ENCODE data around the gene TRMT112.
"Not testable (repeated sequence)": the region's sequence is repeated elsewhere in the genome, so short reads cannot be mapped to it uniquely, and the experiment has no call there.

The TRMT112 gene

GRCh38 chr11:64331569-64332371 lies 14.4 kb upstream of the TRMT112 start:
- peak; percentile 36 for DNase-seq (ENCODE audit: low read depth, low spot score)

- DNase-seq (ENCODE audit: low read depth, low spot score), result no peak
Observed at GRCh38 chr11:64330888-64331287, 13.5 kb upstream of the TRMT112 start.

DNA sequence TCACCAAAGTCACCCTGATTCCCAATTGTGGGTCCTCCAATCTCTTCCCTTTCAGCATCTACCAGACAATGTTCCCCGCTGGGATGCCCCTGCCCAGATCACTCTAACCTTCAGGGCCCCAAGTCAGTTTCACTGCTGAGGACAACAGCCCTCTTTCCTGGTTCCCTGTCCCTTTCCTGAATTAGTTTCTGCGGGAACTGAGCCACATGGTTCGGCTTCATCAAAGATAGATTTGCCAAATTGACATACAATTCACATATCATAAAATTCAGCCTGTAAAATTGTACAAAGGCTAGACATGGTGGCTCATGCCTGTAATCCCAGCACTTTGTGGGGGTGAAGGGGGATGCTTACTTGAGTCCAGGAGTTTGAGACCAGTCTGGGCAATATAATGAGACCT lies 10.6 kb upstream of the TRMT112 start:
- no peak for DNase-seq (ENCODE audit: low read depth, low spot score)

GRCh38 chr11:64327375-64327774 lies 10.0 kb upstream of the TRMT112 start:
- DNase-seq (ENCODE audit: low read depth, low spot score), result no peak

DNA sequence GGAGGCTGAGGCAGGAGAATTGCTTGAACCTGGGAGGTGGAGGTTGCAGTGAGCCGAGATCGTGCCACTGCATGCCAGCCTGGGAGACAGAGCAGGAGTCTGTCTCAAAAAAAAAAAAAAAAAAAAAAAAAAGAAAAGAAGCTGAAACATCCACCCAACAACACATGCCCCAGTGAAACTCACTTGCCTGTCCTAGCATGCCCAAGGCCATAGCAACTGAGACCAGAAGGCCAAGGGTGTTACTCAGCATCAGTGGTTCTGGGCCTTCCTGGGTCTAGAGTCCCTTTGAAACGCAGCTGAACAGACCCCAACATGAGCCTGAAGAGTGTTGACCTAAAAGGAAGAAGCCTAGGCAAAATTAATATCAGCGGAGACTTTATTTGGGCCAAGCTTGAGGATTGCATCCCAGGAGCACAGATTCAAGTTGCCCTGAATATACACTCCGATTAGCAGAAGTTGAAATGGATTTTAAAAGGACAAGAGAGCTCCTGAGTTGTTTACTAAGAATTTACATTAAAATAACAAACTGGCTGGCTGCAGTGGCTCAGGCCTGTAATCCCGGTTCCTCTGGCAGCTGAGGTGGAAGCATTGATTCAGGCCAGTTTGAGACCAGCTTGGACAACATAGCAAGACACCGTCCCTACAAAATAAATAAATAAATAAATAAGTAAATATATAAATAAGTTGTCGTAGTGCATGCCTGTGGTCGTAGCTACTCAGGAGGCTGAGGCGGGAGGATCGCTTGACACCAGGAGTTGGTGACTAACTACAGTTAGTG lies 7.5 kb upstream of the TRMT112 start:
- DNase-seq (ENCODE audit: low read depth, low spot score), result no peak

DNA sequence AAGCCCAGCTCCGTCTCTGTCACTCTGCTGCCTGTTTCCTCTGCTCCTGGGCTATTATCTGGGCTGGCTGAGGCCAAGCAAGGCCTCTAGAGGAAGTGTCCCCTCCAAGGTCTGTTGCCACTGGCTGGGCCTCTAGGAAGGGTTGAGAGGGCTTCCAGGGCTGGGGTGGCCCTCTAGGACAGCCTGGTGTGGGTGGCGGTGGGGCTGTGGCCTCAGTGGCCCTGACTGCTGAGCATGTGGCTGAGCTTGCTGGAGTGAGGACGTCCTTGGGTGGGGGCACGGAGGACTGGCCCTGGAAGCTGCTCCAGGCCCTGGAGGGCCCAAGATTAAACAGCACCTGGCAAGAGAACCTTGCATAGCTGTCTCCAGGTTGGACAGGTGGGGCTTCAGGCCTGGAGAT lies 6.6 kb upstream of the TRMT112 start:
- not testable (repeated sequence) for DNase-seq (ENCODE audit: low read depth, low spot score)

DNA sequence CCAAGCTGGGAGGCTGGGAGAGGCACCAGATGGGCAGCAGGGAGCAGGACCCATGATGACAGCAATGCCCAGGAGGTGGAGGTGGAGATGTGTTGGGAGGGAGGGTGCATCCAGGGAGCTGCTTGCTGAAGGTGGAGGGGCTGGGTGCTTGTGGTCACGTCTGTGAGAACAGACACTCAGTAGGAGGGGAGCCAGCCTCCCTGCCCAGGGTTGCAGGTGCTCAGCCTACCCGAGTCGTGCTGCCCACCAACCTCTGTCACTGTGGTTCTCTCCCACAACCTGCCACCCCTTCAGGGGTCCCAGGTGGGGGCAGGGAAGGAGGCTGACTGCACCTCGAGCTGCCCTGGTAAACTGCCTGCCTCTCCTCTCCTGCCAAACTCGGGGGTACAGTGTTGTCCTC lies 6.0 kb upstream of the TRMT112 start:
- no peak for DNase-seq (ENCODE audit: low read depth, low spot score)

GRCh38 chr11:64322925-64323260 lies 5.5 kb upstream of the TRMT112 start:
- DNase-seq (ENCODE audit: low read depth, low spot score), result no peak

GRCh38 chr11:64321533-64321932 lies 4.2 kb upstream of the TRMT112 start:
- DNase-seq (ENCODE audit: low read depth, low spot score), result no peak

GRCh38 chr11:64321026-64321425 lies 3.7 kb upstream of the TRMT112 start:
- no peak for DNase-seq (ENCODE audit: low read depth, low spot score)

DNA sequence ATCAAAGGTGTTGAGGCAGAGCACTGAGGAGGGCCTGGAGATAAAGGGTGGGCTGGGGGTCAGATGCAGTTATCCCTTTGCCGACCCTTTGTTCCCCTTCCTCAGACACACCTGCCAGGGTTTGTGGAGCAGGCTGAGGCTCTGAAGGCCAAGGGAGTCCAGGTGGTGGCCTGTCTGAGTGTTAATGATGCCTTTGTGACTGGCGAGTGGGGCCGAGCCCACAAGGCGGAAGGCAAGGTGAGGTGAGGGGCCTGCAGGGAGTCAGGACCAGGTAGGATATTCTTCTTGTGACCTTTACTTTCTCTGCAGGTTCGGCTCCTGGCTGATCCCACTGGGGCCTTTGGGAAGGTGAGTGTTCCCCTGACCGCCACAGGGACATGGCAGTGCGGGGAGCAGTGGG lies 3.2 kb upstream of the TRMT112 start:
- no peak for DNase-seq (ENCODE audit: low read depth, low spot score)

- no peak for DNase-seq (ENCODE audit: low read depth, low spot score)
Observed at GRCh38 chr11:64318766-64319761, 1.7 kb upstream of the TRMT112 start.

DNA sequence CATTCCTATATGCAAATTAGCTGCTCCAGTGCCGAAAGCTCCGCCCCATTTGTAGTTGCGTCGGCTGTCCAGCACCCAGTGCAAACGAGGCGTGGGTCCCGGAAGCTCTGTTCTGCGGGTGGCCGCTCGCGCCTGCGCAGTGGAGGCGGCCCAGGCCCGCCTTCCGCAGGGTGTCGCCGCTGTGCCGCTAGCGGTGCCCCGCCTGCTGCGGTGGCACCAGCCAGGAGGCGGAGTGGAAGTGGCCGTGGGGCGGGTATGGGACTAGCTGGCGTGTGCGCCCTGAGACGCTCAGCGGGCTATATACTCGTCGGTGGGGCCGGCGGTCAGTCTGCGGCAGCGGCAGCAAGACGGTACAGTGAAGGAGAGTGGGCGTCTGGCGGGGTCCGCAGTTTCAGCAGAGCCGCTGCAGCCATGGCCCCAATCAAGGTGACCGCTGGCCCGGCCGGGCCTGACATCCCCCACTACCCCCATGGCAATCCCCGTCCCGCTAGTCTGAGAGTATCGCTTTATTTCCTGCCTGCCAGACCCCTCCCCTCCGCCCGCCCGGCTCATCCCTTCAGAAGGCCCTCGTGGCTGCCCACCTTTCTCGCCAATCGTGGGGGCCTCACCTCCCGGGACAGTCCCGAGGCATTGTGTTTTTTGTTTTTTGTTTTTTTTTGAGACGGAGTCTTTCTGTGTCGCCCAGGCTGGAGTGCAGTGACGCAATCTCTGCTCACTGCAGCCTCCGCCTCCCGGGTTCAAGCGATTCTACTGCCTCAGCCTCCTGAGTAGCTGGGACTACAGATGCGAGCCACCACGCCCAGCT lies 804 bp upstream of the TRMT112 start, which contains the start of gene PRDX5:
PRDX5 (plus strand) TSS at position 161 of the 805 bp plus-strand sequence; CDS start at position 256, 95 bp downstream.
- DNase-seq (ENCODE audit: low read depth, low spot score), result peak; percentile 84

- DNase-seq (ENCODE audit: low read depth, low spot score), result no peak
Observed at GRCh38 chr11:64316672-64317324, 561 bp downstream of the TRMT112 start.

DNA sequence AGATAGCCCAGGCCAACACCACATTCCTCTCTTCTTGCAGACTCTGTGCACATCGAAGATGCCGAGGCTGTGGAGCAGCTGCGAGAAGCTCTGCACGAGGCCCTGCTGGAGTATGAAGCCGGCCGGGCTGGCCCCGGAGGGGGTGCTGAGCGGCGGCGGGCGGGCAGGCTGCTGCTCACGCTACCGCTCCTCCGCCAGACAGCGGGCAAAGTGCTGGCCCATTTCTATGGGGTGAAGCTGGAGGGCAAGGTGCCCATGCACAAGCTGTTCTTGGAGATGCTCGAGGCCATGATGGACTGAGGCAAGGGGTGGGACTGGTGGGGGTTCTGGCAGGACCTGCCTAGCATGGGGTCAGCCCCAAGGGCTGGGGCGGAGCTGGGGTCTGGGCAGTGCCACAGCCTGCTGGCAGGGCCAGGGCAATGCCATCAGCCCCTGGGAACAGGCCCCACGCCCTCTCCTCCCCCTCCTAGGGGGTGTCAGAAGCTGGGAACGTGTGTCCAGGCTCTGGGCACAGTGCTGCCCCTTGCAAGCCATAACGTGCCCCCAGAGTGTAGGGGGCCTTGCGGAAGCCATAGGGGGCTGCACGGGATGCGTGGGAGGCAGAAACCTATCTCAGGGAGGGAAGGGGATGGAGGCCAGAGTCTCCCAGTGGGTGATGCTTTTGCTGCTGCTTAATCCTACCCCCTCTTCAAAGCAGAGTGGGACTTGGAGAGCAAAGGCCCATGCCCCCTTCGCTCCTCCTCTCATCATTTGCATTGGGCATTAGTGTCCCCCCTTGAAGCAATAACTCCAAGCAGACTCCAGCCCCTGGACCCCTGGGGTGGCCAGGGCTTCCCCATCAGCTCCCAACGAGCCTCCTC lies 1.5 kb downstream of the TRMT112 start:
- DNase-seq (ENCODE audit: low read depth, low spot score), result not testable (repeated sequence)

DNA sequence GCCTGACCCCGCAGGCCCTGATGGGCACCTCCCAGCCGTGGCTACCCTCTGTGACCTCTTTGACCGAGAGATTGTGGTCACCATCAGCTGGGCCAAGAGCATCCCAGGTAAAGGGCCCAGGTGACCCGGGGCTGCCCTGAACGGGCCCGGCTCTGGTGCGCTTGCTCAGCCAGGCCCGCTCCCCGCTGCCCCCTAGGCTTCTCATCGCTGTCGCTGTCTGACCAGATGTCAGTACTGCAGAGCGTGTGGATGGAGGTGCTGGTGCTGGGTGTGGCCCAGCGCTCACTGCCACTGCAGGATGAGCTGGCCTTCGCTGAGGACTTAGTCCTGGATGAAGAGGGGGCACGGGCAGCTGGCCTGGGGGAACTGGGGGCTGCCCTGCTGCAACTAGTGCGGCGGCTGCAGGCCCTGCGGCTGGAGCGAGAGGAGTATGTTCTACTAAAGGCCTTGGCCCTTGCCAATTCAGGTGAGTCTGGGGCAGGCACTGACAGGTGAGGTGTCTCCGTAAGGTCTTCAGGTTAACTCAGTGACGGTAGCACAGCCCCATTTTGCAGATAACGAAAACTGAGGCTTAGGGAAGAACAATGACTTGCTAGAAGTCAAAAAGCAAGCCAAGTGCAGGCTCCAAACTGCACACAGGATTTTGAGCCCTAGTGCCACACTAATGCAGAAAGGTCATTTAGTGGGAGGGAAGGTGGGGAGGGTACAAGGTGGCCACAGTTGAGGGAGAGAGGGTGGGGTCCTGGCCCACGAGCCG lies 2.4 kb downstream of the TRMT112 start:
- DNase-seq (ENCODE audit: low read depth, low spot score), result no peak

DNA sequence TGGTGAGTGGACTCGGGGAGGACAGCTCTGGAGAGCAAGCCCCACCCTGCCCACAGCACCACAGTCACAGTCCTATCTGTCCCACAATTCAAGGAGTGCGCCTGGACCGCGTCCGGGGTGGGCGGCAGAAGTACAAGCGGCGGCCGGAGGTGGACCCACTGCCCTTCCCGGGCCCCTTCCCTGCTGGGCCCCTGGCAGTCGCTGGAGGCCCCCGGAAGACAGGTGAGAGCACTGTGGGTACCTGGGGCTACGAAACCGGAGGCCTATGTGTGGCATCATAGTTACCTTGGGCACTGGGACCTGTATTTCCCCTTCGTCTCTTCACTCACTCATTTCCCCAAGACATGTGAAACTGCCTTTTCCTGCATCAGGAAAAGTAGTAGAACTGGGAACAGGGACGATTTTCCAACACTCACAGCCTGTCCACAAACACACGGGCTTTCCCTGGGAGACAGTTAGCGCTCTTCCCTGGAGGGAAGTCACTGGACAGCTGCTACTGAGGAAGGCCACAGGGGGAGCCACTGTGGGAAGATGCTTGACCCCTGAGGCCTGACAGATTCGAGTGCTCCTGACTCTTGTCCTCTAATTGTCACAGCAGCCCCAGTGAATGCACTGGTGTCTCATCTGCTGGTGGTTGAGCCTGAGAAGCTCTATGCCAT lies 3.1 kb downstream of the TRMT112 start:
- no peak for DNase-seq (ENCODE audit: low read depth, low spot score)

GRCh38 chr11:64313491-64314145 lies 3.7 kb downstream of the TRMT112 start:
- DNase-seq (ENCODE audit: low read depth, low spot score), result no peak
